ENCODE results near the gene FOXJ1. TPM values are rescaled to one million over a fixed set of nuclear protein-coding genes. Genes with fewer than 3 reads are reported as not detected.

Gene FOXJ1
- total and polyA plus RNA-seq, 2 of the 8 experiments (the other 6 are each of a cell fraction or from before 2014, with no cell fraction given) = 4.7 to 5.4 TPM

DNA sequence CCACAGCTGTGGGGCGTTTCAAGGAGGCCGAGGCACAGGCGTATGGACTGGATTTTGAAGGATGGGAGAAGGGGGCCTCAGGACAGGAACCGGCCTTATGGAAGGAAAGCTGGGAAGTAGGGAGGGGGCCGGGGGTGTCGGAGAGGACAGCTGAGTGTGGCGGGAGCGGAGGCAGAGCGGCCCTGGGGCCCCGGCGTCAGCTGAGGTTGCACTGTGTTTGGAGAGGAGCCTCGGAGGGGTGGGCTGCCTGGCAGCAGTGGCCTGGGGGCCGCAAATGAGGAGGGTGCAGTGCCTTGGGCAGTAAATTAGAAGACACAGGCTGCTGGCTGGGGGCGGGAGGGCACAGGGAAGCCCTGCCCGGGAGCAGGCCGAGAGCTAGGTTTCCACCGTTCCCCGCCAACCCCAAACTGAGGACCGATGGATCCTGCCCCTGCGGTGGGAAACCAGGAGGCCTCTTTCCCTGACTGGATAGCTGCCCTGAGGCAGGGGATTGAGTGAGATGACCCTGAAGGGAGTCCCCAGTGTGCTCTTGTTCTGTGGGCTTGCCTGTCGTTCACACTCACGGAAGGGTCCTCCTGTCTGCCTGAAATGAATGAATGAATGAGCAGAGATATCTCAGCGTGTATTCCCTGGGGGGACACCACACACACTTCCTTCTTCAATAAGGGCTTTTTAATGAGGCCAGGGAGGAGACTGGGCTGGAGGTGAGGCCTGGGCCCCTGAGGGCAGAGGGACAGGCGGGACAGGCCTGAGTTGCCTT, 18.4 kb downstream of the FOXJ1 start:
- FAIRE-seq = no peak
- no peak overlapping the region for H2AFZ ChIP-seq (ENCODE audit: low read length)
- POLR2A ChIA-PET (ENCODE audit: partially characterized antibody) = interaction anchor here (0.7 to 5.4 kb wide), 10 partner anchors 12 to 1489 kb away, joined by 3 to 70 read pairs (median 4); partner anchors contain the start of gene FOXJ1
- TF ChIP-seq POLR2AphosphoS5 (IDR thresholded peaks at IDR 0.05; ENCODE audit: low read depth, low read length) (no peak), POLR2A (IDR thresholded peaks at IDR 0.05; ENCODE audit: control extremely low read depth in 1 of 2, low read depth in 2 of 2, low read length in 2 of 2) (no peak), EP300 (IDR thresholded peaks at IDR 0.05; ENCODE audit: borderline replicate concordance in 1 of 2, low read depth in 2 of 2, low read length in 2 of 2) (no peak), TEAD4 (IDR thresholded peaks at IDR 0.05; ENCODE audit: low read depth, low read length) (no peak), BRCA1 (IDR thresholded peaks at IDR 0.05; ENCODE audit: low read depth, low read length) (no peak), TCF12 (IDR thresholded peaks at IDR 0.05; ENCODE audit: low read depth, low read length) (no peak), RFX5 (IDR thresholded peaks at IDR 0.05; ENCODE audit: borderline replicate concordance, low read depth, low read length) (no peak), BACH1 (IDR thresholded peaks at IDR 0.05; ENCODE audit: low read length) (no peak), SAP30 (IDR thresholded peaks at IDR 0.05; ENCODE audit: insufficient read depth, insufficient replicate concordance, low read length) (no peak), EZH2 (IDR thresholded peaks at IDR 0.05; ENCODE audit: low read depth, low read length, severe bottlenecking) (no peak), CHD2 (IDR thresholded peaks at IDR 0.05; ENCODE audit: low read length) (no peak), NRF1 (IDR thresholded peaks at IDR 0.05; ENCODE audit: low read depth, low read length) (no peak)

More for the DNA sequence above, 18.4 kb downstream of the FOXJ1 start:
- Histone ChIP-seq H3K9me3 (ENCODE audit: insufficient read depth in 2 of 2, low read depth in 1 of 2, low read length in 1 of 2) (no peaks in the 10 kb centered on the region), H3K4me3 (ENCODE audit: extremely low read depth in 1 of 4, insufficient read depth in 2 of 4, low read depth in 3 of 4, low read length in 4 of 4) (peak overlapping the region in 1 of 4 experiments; percentile 48; a peak in 2 of 8 replicates), H3K14ac (ENCODE audit: insufficient read length) (no peak overlapping the region), H3K23me2 (ENCODE audit: low read depth, low read length) (peaks cover 2% of the 10 kb centered on the region; the same call in 1 of the 2 replicates), H3K4me1 (replicated peaks in 1 of 4; ENCODE audit: control insufficient read depth in 3 of 4, insufficient read depth in 4 of 4, low read length in 3 of 4) (peaks cover 7 to 32% (median 19%) of the 10 kb centered on the region in 4 experiments), H3K27me3 (replicated peaks in 1 of 4; ENCODE audit: control insufficient read depth in 3 of 4, extremely low read depth in 1 of 4, insufficient read depth in 3 of 4, low read length in 3 of 4) (peaks cover 0 to 13% (median 7%) of the 10 kb centered on the region in 4 experiments; a peak in 4 of 7 replicates), H3K9ac (replicated peaks in 1 of 4; ENCODE audit: extremely low read depth in 1 of 4, low read depth in 3 of 4, low read length in 3 of 4) (no peak overlapping the region), H3K4me2 (ENCODE audit: insufficient read depth in 1 of 2, low read depth in 2 of 2, low read length in 2 of 2) (peak overlapping the region in 1 of 2 experiments; percentile 5; a peak in 1 of 4 replicates), H3K18ac (ENCODE audit: extremely low read depth, low read length) (peak overlapping the region; percentile 34), H2BK12ac (ENCODE audit: low read depth, low read length) (peak overlapping the region; percentile 68), H3K56ac (replicated peaks; ENCODE audit: insufficient read length, low read depth, low read length) (no peak overlapping the region), H3K36me3 (ENCODE audit: control insufficient read depth in 2 of 4, insufficient read depth in 4 of 4, low read length in 3 of 4) (no peaks in the 10 kb centered on the region), H4K5ac (ENCODE audit: insufficient read length, low read depth, low read length) (no peak overlapping the region), H3K27ac (ENCODE audit: low read depth, low read length) (no peak overlapping the region), H4K91ac (replicated peaks; ENCODE audit: insufficient read length, low read length) (peak overlapping the region; percentile 89), H2BK120ac (replicated peaks; ENCODE audit: low read depth, low read length) (no peak overlapping the region), H2BK20ac (ENCODE audit: low read length) (peak overlapping the region; percentile 89; the same call in 1 of the 2 replicates), H2BK5ac (ENCODE audit: low read depth, low read length) (peak overlapping the region; percentile 44; the same call in 1 of the 2 replicates), H2BK15ac (ENCODE audit: low read length) (no peak overlapping the region), H3K79me2 (ENCODE audit: control insufficient read depth in 1 of 2, insufficient read depth in 2 of 2, low read length in 2 of 2) (no peaks in the 10 kb centered on the region), H3K79me1 (ENCODE audit: low read depth, low read length) (no peaks in the 10 kb centered on the region), H4K20me1 (replicated peaks in 1 of 2; ENCODE audit: control insufficient read depth in 1 of 2, insufficient read depth in 2 of 2, low read length in 2 of 2) (no peaks in the 10 kb centered on the region), H3K23ac (ENCODE audit: insufficient read length) (no peak overlapping the region), H2AK5ac (ENCODE audit: low read depth, low read length) (no peak overlapping the region), H3K4ac (replicated peaks; ENCODE audit: insufficient read length, low read depth, low read length) (peak overlapping the region; percentile 3), H4K8ac (ENCODE audit: extremely low read depth, insufficient read depth, low read length) (peak overlapping the region; percentile 84; the same call in 1 of the 2 replicates)
- DNase-seq (ENCODE audit: low read depth in 1 of 2, low spot score in 2 of 2) = no peak
- CTCF ChIA-PET (ENCODE audit: partially characterized antibody) = interaction anchor here (0.7 to 41.5 kb wide), 19 partner anchors 11 to 243 kb away, joined by 3 to 778 read pairs (median 5); partner anchors contain the start of gene FOXJ1
- WGBS, 2 experiments (ENCODE audit: extremely low coverage in 1 of 2, insufficient coverage in 1 of 2, insufficient read length in 1 of 2, insufficient replicate concordance in 2 of 2, low coverage in 1 of 2, low lambda C conversion rate in 2 of 2, missing lambda C conversion rate in 1 of 2) = 81% methylated on average over 24 of the region's 24 CpGs; no CpG with 5 or more reads in 1 of the 2 experiments

Measured in H1 (cell line).